SJSA1 (cell line): ENCODE results near the gene FCGBP. TPM values are rescaled to one million over a fixed set of nuclear protein-coding genes. Genes with fewer than 3 reads are reported as not detected.
"Not testable (repeated sequence)": the region's sequence is repeated elsewhere in the genome, so short reads cannot be mapped to it uniquely, and the experiment has no call there.

Experiments used
- DNase-seq, 2 experiments: peaks; one replicate each; pipeline ENCODE4 v3.0.0-alpha.2; 2015 to 2020; ENCODE audit warnings: low spot score in 2 of 2, low read depth in 1 of 2
- H3K27ac ChIP-seq: fragments of 250-450 bp; sonication (Bioruptor Pico); 2 replicates; pipeline ENCODE4 v1.5.1; 2020; ENCODE audit warnings: mild to moderate bottlenecking, moderate library complexity
- H3K27me3 ChIP-seq: fragments of 250-450 bp; sonication (Bioruptor Pico); replicated peaks from 2 replicates; pipeline ENCODE4 v1.5.1; 2020; ENCODE audit warnings: mild to moderate bottlenecking, moderate library complexity
- H3K36me3 ChIP-seq: fragments of 250-450 bp; sonication (Bioruptor Pico); 2 replicates; pipeline ENCODE4 v1.5.1; 2020; ENCODE audit warnings: mild to moderate bottlenecking
- H3K4me1 ChIP-seq: fragments of 250-450 bp; sonication (Bioruptor Pico); replicated peaks from 2 replicates; pipeline ENCODE4 v1.6.1; 2021; ENCODE audit warnings: mild to moderate bottlenecking
- H3K4me3 ChIP-seq: fragments of 250-450 bp; sonication (Bioruptor Pico); 2 replicates; pipeline ENCODE4 v1.5.1; 2020; ENCODE audit warnings: mild to moderate bottlenecking
- H3K9me3 ChIP-seq: fragments of 250-450 bp; sonication (Bioruptor Pico); replicated peaks from 2 replicates; pipeline ENCODE4 v1.5.1; 2020; ENCODE audit warnings: mild to moderate bottlenecking
- total RNA-seq: library from RNA; depleted of rRNA; stranded (reverse); fragments of >200 nt; shearing (Covaris generic); gene quantifications from 2 replicates; pipeline ENCODE4 v1.2.3, GENCODE V29; 2014; rRNA removed

FCGBP gene
- total RNA-seq, 1 experiment from 2014 or later: 0.03 TPM

GRCh38 chr19:39884721-39885120, 49.7 kb downstream of the FCGBP start:
- H3K9me3 ChIP-seq, H3K4me3 ChIP-seq, H3K27ac ChIP-seq, H3K27me3 ChIP-seq, H3K4me1 ChIP-seq, H3K36me3 ChIP-seq, DNase-seq: not testable (repeated sequence)

Other genes with a start within 250 kb of the FCGBP start
- not detected in 2 replicates for gene LGALS14, start 230.2 kb downstream of the FCGBP start, total RNA-seq
- not detected in 2 replicates for gene CLC, start 196.6 kb downstream of the FCGBP start, total RNA-seq
- not detected in 2 replicates for gene LEUTX, start 155.8 kb downstream of the FCGBP start, total RNA-seq
- gene DYRK1B, start 100.5 kb downstream of the FCGBP start, total RNA-seq: 1.9 and 2.0 TPM in 2 replicates
- gene FBL, start 88.3 kb downstream of the FCGBP start, total RNA-seq: 162 and 189 TPM in 2 replicates
- 137 and 174 TPM in 2 replicates for gene PSMC4, start 36.5 kb upstream of the FCGBP start, total RNA-seq
- 2.9 and 5.6 TPM in 2 replicates for gene ZNF546, start 62.4 kb upstream of the FCGBP start, total RNA-seq
- 17.1 and 55.6 TPM in 2 replicates for gene ZNF780B, start 121.6 kb upstream of the FCGBP start, total RNA-seq
- gene ZNF780A, start 156.3 kb upstream of the FCGBP start, total RNA-seq: 19.0 and 20.1 TPM in 2 replicates